GM21529 (cell line): Measurements from ENCODE around the gene GALNT1.

Experiments
- ATAC-seq: cut with Tn5 transposase; IDR thresholded peaks from one replicate; pipeline ENCODE4 v1.9.1; 2021; ENCODE audit not compliant: unreplicated experiment

Gene GALNT1

DNA sequence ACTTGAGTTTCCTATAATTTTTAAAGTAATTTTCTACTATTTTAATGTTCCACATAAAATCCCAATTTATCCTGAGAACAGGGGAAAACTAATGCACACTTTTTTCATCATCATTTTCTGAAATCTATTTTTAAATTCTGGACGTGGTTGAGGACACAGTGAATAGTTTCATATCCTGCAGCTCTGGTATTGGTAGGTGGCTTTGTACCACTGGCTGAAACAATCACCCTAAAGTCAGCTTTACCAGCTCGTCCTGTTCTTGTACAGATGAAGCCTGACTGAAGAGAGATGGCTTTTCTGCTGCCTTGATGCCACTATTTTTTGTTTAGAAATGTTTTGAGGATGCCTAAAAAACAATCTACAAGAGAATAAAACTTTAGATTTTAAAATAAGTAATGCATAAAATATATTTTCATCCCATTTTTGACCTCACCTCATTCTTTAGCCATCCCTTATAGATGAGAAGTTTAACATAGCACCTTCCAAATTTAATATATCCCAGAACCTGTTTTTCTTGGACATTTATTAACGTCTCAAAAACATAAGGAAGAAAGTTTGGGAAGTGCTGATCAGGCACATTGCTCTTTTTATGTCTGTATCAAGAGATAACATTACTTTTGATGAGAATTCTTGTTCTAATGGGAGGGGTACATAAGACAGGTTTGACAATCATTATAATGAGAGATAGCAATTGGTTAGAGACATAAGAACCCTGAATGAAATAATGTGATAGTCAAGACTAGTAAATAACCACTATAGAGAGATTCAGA lies 80.9 kb downstream of the GALNT1 start:
- ATAC-seq = peak; percentile 74

DNA sequence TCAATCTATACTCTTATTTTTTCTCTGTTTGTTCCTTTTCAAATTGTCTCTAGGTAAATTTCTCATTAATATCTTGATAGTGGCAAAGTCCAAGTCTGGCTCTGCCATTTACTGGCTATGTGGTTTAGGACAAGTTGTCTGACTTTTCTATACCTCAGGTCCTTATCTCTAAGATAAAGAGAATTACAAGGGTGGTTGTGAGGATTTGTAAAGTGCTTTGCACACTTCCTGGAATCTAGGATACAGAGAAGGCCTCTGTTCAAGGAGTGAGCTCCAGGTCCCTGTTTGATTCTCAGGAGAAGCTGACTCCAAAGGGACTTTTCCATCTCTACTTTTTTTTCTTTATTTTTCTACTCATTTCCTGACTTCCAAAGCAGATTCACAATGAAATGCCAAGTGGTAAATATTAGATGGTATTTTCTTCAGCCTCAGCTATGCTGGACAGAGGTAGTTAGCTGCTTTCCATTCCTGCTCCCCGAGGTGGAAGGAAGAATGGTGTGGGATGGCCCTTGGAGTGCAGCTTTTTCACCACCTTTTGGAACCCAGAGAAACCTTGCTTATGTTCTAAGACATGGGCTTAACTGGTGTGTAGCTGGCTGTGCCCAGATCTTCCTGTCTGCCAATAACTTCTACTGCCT lies 90.5 kb downstream of the GALNT1 start:
- no peak for ATAC-seq

DNA sequence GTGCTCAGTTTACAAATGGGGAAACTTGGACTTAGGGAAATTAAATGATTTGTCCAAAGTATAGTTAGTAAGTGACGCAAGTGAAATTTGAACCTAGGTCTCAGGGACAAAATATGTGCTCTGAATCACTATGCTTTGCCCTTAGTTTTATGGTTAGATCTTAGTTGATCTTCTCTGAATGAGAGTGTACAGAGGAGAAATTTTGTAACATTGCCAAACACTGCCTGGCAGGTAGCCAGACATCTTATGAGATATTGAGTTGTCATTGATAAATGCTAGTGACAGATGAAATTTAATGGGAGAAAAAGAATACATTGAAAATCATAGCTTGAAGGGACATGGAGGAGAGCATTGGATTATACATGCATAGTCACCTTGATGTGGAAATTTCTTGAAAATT lies 91.4 kb downstream of the GALNT1 start:
- ATAC-seq = no peak

DNA sequence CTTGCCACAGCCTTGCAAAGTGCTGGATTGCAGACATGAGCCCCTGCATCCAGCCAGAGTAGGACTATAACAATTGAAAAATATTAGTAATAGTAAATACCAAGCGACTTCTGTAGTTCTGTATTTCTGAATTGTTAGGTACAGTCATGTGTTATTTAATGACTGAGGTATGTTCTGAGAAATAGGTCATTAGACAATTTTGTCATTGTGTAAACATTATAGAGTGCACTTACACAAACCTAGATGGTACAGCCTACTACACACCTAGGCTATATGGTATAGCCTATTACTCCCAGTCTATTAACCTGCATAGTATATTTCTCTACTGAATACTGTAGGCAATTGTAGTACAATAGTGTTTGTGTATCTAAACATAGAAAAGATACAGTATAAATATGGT lies 92.1 kb downstream of the GALNT1 start:
- ATAC-seq = no peak

DNA sequence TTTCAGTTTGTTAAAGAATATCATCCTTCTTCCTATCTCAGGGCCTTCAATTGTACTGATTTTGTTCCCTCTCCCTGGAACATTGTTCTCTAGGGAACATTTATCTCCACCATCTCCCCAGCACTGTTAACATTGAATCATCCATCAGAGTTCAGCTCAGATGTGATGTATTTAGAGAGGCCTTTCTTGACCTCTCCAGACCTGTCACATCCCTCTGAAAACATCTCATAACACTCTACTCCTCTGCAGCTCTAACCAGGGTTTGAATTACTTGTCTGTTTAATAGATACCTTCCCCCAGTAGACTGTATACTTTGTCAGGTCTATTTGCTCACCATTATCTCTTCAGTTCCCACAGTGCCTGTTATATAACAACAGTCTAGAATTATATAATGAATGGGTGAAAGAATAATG lies 98.6 kb downstream of the GALNT1 start:
- no peak for ATAC-seq

DNA sequence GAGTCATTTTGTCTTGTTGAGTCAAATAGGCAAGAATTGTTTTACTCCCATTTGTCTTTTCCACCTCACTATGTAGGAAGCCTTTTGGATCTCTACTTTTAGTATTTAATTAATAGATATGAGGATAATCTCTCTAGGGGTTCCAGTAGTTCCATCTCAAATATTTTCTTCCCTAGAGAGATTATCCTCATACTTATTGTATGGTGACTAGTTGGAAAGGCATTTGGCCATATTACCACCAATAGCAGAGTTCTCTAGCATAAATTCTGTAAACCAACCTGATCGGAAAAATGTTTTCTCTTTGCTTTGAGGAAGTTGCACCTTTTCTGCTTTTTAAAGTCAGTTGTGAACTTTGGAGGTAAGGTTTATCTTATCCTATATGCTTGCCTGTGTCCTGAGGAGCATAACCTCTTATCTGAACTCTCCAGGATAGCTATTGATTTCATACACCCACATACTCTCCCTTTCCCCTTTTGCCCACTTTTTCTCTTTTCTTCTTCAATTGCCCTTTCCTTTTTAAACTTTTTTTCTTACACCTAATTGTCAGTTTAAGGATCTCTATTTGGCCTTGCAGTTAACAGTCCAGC lies 100.8 kb downstream of the GALNT1 start:
- ATAC-seq = no peak

DNA sequence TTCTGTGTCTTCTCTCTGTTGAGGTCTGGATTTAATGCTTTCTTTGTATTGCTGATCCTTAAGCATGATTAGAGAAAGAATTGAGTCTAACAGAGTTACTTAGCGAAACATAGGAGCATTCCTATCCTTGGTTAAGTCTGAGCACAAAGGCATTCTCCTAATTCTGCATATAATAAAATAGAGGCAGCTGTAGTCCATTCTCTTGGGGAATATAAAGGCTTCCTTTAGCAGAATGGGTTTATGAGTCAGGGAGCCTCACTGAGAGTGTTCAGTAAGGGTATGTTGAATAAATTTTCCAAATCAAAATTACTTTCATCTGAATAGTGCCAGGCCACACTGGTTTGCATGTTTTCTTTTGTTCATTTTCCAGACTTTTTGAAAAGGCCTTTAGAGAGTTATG lies 101.5 kb downstream of the GALNT1 start:
- no peak for ATAC-seq

DNA sequence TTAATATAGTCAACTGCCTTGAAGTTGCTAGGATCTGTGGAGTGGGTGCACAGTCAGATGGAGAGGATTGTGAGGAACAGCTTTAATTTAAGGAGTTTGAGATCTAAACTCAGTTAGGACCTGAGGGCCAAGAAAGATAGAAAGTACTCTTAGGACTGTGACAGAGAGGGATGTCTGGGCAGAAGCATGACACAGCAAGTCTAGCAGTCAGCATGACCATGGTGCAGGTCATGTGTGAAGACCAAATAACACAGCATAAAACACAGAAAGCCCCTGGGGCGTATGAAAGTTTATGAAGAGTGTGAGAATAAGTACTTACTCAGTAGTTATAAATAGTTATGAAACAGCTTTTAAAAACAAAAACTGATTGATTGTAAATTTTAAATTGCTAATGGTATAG lies 107.2 kb downstream of the GALNT1 start:
- ATAC-seq = peak; percentile 54

DNA sequence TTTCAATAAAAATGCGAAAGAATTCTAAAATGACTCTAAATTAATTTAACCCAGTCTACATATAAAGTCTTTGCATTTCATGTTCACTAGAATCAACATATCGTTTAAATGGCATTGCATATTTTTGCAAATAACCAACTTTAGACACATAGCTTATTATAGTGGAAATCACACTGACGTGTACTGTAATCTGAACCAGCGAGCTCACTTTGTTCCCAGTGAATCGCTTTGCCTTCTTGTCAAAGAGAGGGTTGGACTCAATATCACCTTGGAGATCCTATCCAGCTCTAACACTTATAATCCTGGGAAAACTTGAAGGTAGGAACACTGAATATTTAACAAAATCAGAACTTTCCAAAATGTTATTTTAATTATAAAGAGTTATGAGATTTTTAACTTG lies 108.2 kb downstream of the GALNT1 start:
- no peak for ATAC-seq

DNA sequence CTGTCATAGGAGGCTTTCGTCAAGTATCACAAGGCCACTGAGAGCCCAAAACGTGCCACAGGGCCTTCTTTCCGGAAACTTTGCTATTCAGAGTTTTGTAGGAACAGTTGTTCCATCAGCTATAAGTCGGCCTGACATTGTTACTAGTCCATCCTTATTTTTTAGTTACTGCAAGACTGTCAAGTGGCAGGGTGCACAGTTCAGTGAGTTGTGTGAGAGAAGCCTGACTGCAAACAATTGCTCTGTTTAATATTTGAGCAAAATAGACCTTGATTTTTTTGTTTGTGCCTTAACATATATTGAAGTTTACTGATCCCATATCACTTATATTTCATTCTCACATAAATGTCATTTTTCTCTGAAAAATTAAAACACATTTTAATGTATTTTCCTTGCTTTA lies 110.1 kb downstream of the GALNT1 start:
- ATAC-seq = no peak

DNA sequence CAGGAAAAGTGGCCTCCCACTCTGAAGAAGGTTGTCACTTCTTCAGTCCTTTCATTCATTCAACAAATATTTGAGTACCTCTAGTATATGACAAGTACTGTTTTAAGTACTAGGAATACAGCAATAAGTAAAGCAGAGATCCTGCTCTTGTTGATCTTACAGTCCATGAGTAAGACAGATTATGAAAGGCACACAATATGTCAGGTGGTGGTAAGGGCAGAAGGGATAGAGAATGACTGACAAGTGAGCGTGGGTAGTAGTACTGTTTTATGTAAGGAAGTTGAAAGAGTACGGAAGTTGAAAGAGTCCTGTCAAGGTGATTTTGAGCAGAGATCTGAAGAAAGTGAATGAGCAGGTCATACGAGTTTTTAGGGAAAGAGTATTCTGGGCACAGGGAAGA lies 111.3 kb downstream of the GALNT1 start:
- ATAC-seq = no peak

DNA sequence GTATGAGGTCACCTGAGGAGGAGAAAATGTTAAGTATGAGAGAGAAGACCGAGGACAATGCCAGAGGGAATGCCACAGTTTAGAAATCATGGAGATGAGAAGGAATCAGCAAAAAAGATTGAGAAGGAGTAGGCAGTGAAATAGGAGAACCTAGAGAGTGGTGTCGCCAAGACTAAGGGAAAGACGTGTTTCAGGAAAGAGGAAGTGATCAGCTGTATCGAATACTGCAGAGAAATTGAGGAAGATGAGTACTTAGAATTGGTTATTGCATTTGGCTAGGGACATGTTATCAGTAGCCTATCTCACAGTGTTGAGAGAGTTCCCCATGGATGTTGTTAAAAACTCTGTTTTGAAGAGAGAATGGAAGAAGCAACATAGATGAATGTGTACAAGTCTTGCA lies 112.3 kb downstream of the GALNT1 start:
- no peak for ATAC-seq

DNA sequence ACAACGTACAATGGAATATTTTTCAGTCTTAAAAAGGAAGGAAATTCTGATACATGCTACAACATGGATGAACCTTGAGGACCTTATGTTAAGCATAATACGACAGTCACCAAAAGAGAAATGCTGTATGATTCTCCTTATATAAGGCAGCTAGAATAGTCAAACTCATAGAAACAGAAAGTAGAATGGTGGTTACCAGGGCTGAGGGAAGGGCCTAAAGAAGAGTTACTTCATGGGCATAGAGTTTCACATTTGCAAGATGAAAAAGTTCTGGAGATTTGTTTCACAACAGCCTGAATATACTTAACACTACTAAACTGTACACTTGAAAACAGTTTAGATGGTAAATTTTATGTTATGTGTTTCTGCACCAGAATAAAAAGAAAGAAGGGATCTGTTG lies 113.3 kb downstream of the GALNT1 start:
- ATAC-seq = no peak

DNA sequence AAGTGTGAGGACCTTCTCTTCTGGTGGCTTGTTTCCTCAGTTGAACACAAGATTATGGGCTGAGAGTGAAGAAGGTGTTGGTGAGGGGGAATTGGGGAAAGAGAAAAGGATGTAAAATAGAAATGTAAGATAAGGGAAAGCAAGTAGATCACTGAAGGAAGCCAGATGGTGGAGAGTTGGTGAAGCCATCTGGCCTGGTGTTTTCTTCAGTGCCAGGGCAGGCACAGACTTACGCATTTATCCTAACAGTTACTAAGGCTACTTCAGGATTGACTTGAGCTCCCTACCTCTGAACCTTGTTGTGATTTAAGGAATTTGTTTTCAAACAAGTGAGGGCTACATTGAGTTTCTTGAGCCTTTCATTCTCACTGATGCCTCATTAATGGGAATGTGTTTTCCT lies 113.8 kb downstream of the GALNT1 start:
- no peak for ATAC-seq

DNA sequence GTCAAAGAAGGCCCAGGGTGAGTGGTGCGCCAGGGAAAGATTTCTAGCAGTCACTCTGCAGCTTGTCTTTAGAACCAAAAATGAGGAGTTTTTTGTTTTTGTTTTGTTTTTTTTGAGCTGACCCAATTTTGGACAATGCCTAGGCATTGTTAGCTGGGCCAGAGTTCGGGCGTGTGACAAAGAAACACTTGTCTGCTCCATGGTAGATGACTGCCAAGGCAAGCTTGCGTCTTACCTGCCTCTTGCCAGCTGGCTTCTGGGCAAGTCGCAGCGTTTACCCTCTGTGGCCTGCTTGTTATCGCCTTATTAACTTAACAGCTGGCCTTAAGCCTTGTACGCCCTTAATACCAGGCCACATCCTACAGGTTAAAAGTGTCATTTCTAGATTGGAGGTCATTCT lies 114.3 kb downstream of the GALNT1 start:
- no peak for ATAC-seq

DNA sequence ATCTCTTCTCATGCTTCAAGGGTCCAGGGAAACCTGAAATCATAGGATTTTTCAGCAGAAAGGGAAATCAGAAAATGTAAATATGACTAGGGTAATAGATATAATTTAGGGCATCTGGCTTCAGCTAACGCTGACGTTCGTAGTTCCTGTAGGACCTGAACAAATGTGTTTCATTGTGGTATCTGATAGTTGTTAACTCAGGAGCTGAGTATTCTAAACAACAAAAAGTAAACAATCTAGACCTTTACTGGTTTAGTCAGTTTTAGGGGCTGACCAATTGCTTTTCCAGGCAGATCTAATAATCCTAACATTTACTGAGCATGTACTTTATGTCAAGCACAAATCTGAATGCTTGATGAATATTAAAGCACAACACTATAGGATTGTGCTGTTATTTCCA lies 114.8 kb downstream of the GALNT1 start:
- ATAC-seq = no peak

DNA sequence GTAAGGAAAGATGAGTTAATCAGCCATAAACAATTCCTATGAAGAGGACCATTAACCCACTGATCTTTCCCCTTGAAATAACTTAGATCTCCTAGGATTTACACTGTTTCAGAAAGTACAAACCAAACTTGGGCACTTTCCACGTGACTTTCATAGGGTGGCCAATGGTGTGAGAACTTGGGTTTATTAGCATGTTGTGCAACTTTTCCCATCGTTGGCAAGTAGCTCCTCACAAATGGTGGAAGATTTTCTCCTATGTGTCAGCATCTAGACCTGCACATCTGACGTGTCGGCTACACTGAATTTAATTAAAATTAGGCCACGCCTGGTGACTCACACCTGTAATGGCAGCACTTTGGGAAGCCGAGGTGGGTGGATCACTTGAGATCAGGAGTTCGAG lies 116.3 kb downstream of the GALNT1 start:
- ATAC-seq = no peak

DNA sequence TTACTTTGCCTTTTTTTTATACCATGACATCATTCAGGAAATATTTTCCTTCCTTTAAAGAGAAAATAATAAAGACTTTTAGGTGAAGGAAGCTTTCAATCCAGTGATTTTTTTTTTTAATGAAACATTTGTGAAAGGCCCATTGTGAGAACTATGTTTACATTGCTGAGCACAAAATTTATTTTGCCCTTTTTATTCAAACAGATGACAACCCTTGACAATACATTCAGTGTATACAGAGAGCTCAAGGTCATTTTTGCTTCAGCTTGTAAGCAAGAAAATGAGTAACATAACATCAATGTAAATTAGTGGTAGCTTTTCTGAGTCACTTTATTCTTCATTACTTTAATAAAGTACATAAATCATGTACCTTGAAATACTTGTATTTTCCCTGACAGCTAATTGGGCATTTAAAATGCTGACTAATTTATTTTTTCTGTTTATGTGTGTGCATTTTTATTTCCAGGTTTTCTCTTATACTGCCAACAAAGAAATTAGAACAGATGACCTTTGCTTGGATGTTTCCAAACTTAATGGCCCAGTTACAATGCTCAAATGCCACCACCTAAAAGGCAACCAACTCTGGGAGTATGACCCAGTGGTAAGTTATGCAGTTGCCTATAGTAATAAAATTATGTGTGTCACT lies 121.6 kb downstream of the GALNT1 start:
- no peak for ATAC-seq

DNA sequence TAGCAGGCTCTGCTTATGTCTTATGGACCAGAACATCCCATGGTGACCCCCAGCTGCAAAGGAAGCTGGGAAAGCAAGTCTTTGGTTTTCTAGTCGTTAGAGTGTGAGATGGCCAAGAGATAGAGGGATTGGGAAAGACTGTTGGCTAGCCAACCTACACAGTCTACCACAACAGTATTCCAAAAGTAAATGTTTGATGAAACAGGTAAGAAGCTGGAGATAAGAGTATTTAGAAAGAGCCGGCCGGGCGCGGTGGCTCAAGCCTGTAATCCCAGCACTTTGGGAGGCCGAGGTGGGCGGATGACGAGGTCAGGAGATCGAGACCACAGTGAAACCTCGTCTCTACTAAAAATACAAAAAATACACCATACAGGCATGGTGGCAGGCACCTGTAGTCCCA lies 124.4 kb downstream of the GALNT1 start:
- ATAC-seq = no peak

DNA sequence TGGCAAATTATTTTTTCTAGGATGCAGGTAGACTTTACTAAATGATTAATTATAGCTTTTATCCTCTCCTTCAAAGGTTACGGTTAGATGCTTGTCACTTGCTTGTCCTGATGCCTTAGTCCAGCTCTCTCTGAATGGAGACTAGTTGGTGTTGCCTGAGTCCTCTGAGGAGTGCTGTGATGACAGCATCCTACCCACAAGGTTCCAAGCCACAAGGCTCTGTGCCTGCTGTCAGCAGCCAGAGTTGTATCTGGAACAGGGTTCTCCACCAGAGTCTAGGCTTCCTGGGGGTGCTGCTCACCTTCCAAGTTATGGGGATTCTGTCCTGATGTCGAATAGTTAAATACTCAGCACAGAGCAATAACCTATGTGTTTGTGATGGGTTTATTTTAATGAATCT lies 125.7 kb downstream of the GALNT1 start:
- ATAC-seq = no peak

DNA sequence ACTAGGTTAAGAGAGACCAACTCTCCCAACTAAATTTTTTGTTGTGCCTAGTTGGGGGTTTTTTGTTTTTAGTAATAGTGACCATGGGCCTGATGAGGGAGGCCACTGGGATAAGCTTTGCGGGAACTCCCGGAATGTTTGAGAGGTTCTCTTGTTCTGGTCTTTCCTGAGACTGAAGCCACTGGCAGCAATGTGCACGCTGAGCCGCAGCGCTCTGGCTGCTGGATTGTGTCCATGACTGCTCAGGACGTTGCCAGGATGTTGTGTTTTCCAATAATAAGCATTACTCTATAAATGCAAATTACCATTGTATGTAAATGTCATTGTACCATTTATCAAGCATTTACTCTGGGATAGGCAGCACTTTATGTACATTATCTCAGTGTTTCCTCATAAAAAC lies 126.1 kb downstream of the GALNT1 start:
- no peak for ATAC-seq

DNA sequence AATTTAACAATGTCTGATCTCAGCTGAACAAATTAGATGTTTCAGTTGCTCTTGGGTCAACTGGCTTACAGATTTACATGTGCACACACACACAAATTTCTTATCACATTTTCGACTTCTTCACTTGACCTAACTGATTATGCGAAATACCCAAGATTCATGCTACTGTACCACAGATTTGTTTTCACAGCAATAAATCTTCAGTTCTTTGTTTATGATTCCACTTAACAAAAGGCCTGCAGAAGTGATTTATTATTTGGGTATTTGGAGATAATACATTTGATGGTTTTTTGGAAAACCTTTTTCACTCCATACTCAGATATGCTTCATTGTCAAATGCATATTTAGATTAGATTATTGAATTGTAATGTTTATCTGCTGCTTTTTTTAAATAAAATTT lies 129.0 kb downstream of the GALNT1 start:
- ATAC-seq = no peak
